ENCODE results near the gene TGM2.

TGM2 gene

GRCh38 chr20:38195521-38195920, 30.5 kb upstream of the TGM2 start:
- Histone ChIP-seq H3K27me3 (no peaks in the 10 kb centered on the region), H3K4me2 (peak overlapping the region in 8 of 11 experiments; percentile 47 to 89 (median 78); a peak in 13 of 22 replicates), H3K27ac (peak overlapping the region in 5 of 11 experiments; percentile 59 to 77 (median 72); a peak in 8 of 22 replicates)

GRCh38 chr20:38194971-38195504, 30.0 kb upstream of the TGM2 start:
- Histone ChIP-seq H3K27ac (peak overlapping the region in 3 of 11 experiments; percentile 59 to 77 (median 76); a peak in 1 of 22 replicates), H3K4me1 (peaks cover 20 to 53% (median 39%) of the 10 kb centered on the region in 10 experiments)

More at GRCh38 chr20:38195521-38195920, 30.5 kb upstream of the TGM2 start:
- Histone ChIP-seq H3K9ac (peak overlapping the region in 1 of 11 experiments; percentile 56; a peak in 1 of 22 replicates), H3K36me3 (no peaks in the 10 kb centered on the region), H3K9me3 (replicated peaks in 1 of 11) (no peaks in the 10 kb centered on the region), H3K4me1 (peaks cover 20 to 58% (median 39%) of the 10 kb centered on the region in 10 experiments), H4K20me1 (no peaks in the 10 kb centered on the region), H3K4me3 (no peak overlapping the region)
- no peak for TF ChIP-seq Cebpa-rat (IDR thresholded peaks at IDR 0.05)

GRCh38 chr20:38193586-38194105, 28.6 kb upstream of the TGM2 start:
- Histone ChIP-seq H3K27me3 (no peaks in the 10 kb centered on the region), H3K4me2 (no peak overlapping the region), H3K27ac (no peak overlapping the region; a peak in 1 of 22 replicates), H3K9ac (no peak overlapping the region), H3K36me3 (no peaks in the 10 kb centered on the region), H3K4me3 (no peak overlapping the region), H4K20me1 (no peaks in the 10 kb centered on the region), H3K4me1 (peaks cover 20 to 40% (median 34%) of the 10 kb centered on the region in 10 experiments), H3K9me3 (replicated peaks in 1 of 11) (no peaks in the 10 kb centered on the region)
- no peak for TF ChIP-seq Cebpa-rat (IDR thresholded peaks at IDR 0.05)

More at GRCh38 chr20:38194971-38195504, 30.0 kb upstream of the TGM2 start:
- Histone ChIP-seq H3K9ac (no peak overlapping the region), H4K20me1 (no peaks in the 10 kb centered on the region), H3K4me3 (no peak overlapping the region), H3K4me2 (peak overlapping the region in 5 of 11 experiments; percentile 73 to 89 (median 83); a peak in 7 of 22 replicates), H3K36me3 (no peaks in the 10 kb centered on the region), H3K27me3 (no peaks in the 10 kb centered on the region), H3K9me3 (replicated peaks in 1 of 11) (no peaks in the 10 kb centered on the region)
- no peak for TF ChIP-seq Cebpa-rat (IDR thresholded peaks at IDR 0.05)

- Histone ChIP-seq H3K4me1 (peaks cover 13 to 35% (median 22%) of the 10 kb centered on the region in 10 experiments), H3K36me3 (no peaks in the 10 kb centered on the region), H3K9ac (no peak overlapping the region), H3K4me3 (no peak overlapping the region), H3K9me3 (replicated peaks in 1 of 11) (no peaks in the 10 kb centered on the region), H3K27ac (no peak overlapping the region), H3K27me3 (no peaks in the 10 kb centered on the region), H4K20me1 (no peaks in the 10 kb centered on the region), H3K4me2 (no peak overlapping the region)
- TF ChIP-seq Cebpa-rat (IDR thresholded peaks at IDR 0.05): no peak
These were observed 27.3 kb upstream of the TGM2 start for GRCh38 chr20:38192323-38192885.

GRCh38 chr20:38191654-38192053, 26.6 kb upstream of the TGM2 start:
- H3K9me3 ChIP-seq (replicated peaks in 1 of 11): no peaks in the 10 kb centered on the region
- no peak overlapping the region for H3K9ac ChIP-seq
- H3K27me3 ChIP-seq: no peaks in the 10 kb centered on the region
- H3K4me1 ChIP-seq: peaks cover 6 to 33% (median 14%) of the 10 kb centered on the region in 10 experiments
- no peaks in the 10 kb centered on the region for H3K36me3 ChIP-seq
- no peaks in the 10 kb centered on the region for H4K20me1 ChIP-seq
- no peak overlapping the region for H3K27ac ChIP-seq
- 0 out of 22 replicates have a peak overlapping the region, but pooled peaks of 1 of the 11 experiments have one; percentile 32 for H3K4me2 ChIP-seq
- H3K4me3 ChIP-seq: no peak overlapping the region
- TF ChIP-seq Cebpa-rat (IDR thresholded peaks at IDR 0.05): no peak

GRCh38 chr20:38190936-38191371, 25.9 kb upstream of the TGM2 start:
- Histone ChIP-seq H3K4me2 (no peak overlapping the region), H3K27me3 (no peaks in the 10 kb centered on the region), H3K36me3 (no peaks in the 10 kb centered on the region), H3K9me3 (replicated peaks in 1 of 11) (no peaks in the 10 kb centered on the region), H3K9ac (no peak overlapping the region), H3K4me3 (no peak overlapping the region), H3K27ac (no peak overlapping the region), H3K4me1 (peaks cover 0 to 26% (median 8%) of the 10 kb centered on the region in 10 experiments; a peak in 17 of 20 replicates), H4K20me1 (no peaks in the 10 kb centered on the region)
- no peak for TF ChIP-seq Cebpa-rat (IDR thresholded peaks at IDR 0.05)

GRCh38 chr20:38190166-38190565, 25.1 kb upstream of the TGM2 start:
- Histone ChIP-seq H4K20me1 (no peaks in the 10 kb centered on the region), H3K4me1 (peaks cover 0 to 18% (median 0%) of the 10 kb centered on the region in 10 experiments; a peak in 9 of 20 replicates), H3K9me3 (replicated peaks in 1 of 11) (no peaks in the 10 kb centered on the region), H3K36me3 (no peaks in the 10 kb centered on the region), H3K9ac (no peak overlapping the region), H3K4me3 (no peak overlapping the region), H3K27ac (no peak overlapping the region), H3K27me3 (no peaks in the 10 kb centered on the region), H3K4me2 (no peak overlapping the region)
- no peak for TF ChIP-seq Cebpa-rat (IDR thresholded peaks at IDR 0.05)

GRCh38 chr20:38187517-38187916, 22.4 kb upstream of the TGM2 start:
- peak overlapping the region in 4 of 11 experiments; percentile 15 to 52 (median 26); a peak in 5 of 22 replicates for H3K4me2 ChIP-seq

GRCh38 chr20:38186788-38187221, 21.7 kb upstream of the TGM2 start:
- no peaks in the 10 kb centered on the region; a peak in 1 of 22 replicates for H3K36me3 ChIP-seq
- H3K27ac ChIP-seq: no peak overlapping the region
- H3K4me1 ChIP-seq: peaks cover 9 to 18% (median 11%) of the 10 kb centered on the region in 10 experiments
- H3K4me3 ChIP-seq: no peak overlapping the region
- H4K20me1 ChIP-seq: no peaks in the 10 kb centered on the region
- no peaks in the 10 kb centered on the region for H3K27me3 ChIP-seq
- peak overlapping the region in 4 of 11 experiments; percentile 15 to 52 (median 26); a peak in 5 of 22 replicates for H3K4me2 ChIP-seq
- peaks cover 0 to 11% (median 8%) of the 10 kb centered on the region in 11 experiments; a peak in 19 of 22 replicates for H3K9me3 ChIP-seq (replicated peaks in 1 of 11)
- H3K9ac ChIP-seq: no peak overlapping the region
- no peak for TF ChIP-seq Cebpa-rat (IDR thresholded peaks at IDR 0.05)

More at GRCh38 chr20:38187517-38187916, 22.4 kb upstream of the TGM2 start:
- Histone ChIP-seq H3K9ac (no peak overlapping the region), H3K27me3 (no peaks in the 10 kb centered on the region), H3K4me3 (no peak overlapping the region), H3K9me3 (replicated peaks in 1 of 11) (peaks cover 0 to 7% (median 3%) of the 10 kb centered on the region in 11 experiments; a peak in 19 of 22 replicates), H3K27ac (no peak overlapping the region), H4K20me1 (no peaks in the 10 kb centered on the region), H3K36me3 (no peaks in the 10 kb centered on the region; a peak in 1 of 22 replicates), H3K4me1 (peaks cover 2 to 18% (median 4%) of the 10 kb centered on the region in 10 experiments; a peak in 16 of 20 replicates)
- no peak for TF ChIP-seq Cebpa-rat (IDR thresholded peaks at IDR 0.05)

Measured in BLaER1 treated with 17β-estradiol and CSF1 and Interleukin-3, amounts not matched to agents 10 nM and 100 nM (cell line).